BE2C (cell line): ENCODE results near the gene FXYD6.

Experiments
- DNase-seq: peaks from one replicate; pipeline ENCODE4 v3.0.0-alpha.2; 2020
- H3K27me3 ChIP-seq: fragments of 250-450 bp; sonication (Bioruptor Pico); 2 replicates; pipeline ENCODE4 v1.5.1; 2020; ENCODE audit warnings: mild to moderate bottlenecking
- H3K36me3 ChIP-seq: fragments of 250-450 bp; sonication (Bioruptor Pico); 2 replicates; pipeline ENCODE4 v1.5.1; 2020; ENCODE audit warnings: mild to moderate bottlenecking
- H3K4me1 ChIP-seq: fragments of 250-450 bp; sonication (Bioruptor Pico); 2 replicates; pipeline ENCODE4 v1.5.1; 2020
- H3K4me3 ChIP-seq: 2 replicates; pipeline ENCODE4 v1.5.1; 2011; ENCODE audit warnings: low read depth, low read length
- H3K9me3 ChIP-seq: fragments of 250-450 bp; sonication (Bioruptor Pico); 2 replicates; pipeline ENCODE4 v1.5.1; 2020
- CTCF ChIP-seq: IDR thresholded peaks from 2 replicates; pipeline ENCODE4 v1.5.1; 2012; ENCODE audit warnings: mild to moderate bottlenecking, low read depth, low read length

FXYD6 gene

GRCh38 chr11:117820071-117820470 is 56.4 kb downstream of the FXYD6 start:
- peaks cover 27% of the 10 kb centered on the region for H3K4me1 ChIP-seq
- no peaks in the 10 kb centered on the region for H3K9me3 ChIP-seq
- no peaks in the 10 kb centered on the region for H3K36me3 ChIP-seq
- no peaks in the 10 kb centered on the region for H3K27me3 ChIP-seq
- DNase-seq = no peak
- no peak for TF ChIP-seq CTCF
- no peak overlapping the region for H3K4me3 ChIP-seq

DNA sequence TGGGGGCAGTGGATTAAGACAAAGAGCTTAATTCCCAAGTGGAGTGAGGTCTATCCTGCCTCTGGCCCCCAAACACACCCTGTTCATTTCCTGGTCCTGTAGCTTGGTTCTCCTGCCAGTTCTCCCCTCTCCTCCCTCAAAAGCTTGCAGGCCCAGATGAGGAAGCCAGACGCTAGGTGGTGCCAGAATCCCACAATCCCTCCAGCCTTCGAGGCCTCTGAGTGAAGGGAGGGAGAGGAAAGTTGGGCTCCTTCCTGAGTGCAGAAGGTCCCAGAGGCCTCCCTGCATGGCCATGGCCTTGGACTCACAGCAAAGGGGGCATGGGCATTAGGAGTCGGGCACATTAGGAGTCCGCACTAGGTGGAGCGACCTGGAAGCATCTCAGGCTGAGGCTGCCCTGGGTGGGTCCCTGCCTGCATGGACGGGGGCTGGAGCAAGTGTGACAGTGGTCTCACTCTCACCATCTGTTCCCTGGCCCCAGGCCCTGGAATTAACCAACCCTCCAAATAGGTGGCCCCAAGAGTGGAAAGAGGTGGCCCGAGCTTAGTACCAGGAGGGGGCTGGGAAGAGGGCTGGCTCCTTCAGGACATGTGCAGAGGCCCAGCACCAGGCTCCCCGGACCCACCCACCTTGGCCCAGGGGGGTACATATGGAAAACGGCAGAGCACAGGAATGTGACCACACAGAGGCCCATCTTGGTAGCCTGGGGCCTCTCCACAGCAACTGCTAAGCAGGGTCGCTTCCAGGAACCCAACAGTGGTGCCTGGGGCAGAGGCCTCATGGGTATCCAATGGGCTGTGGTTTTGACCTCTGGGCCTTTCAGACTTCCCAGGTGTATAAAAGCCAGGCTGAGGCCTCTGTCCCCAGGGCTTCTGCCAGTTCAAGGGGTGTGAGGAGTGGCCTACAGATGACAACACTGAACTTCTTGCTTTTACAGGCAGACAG is 57.1 kb downstream of the FXYD6 start:
- peak; percentile 85 for DNase-seq
- peaks cover 34% of the 10 kb centered on the region for H3K4me1 ChIP-seq
- no peak overlapping the region for H3K4me3 ChIP-seq
- no peaks in the 10 kb centered on the region for H3K27me3 ChIP-seq
- H3K36me3 ChIP-seq = no peaks in the 10 kb centered on the region
- H3K9me3 ChIP-seq = no peaks in the 10 kb centered on the region
- TF ChIP-seq CTCF = peak; percentile 97

GRCh38 chr11:117818041-117818873 is 58.2 kb downstream of the FXYD6 start:
- H3K27me3 ChIP-seq = no peaks in the 10 kb centered on the region
- no peak for DNase-seq
- H3K9me3 ChIP-seq = no peaks in the 10 kb centered on the region
- no peak overlapping the region for H3K4me3 ChIP-seq
- H3K36me3 ChIP-seq = no peaks in the 10 kb centered on the region
- peaks cover 36% of the 10 kb centered on the region for H3K4me1 ChIP-seq
- no peak for TF ChIP-seq CTCF

DNA sequence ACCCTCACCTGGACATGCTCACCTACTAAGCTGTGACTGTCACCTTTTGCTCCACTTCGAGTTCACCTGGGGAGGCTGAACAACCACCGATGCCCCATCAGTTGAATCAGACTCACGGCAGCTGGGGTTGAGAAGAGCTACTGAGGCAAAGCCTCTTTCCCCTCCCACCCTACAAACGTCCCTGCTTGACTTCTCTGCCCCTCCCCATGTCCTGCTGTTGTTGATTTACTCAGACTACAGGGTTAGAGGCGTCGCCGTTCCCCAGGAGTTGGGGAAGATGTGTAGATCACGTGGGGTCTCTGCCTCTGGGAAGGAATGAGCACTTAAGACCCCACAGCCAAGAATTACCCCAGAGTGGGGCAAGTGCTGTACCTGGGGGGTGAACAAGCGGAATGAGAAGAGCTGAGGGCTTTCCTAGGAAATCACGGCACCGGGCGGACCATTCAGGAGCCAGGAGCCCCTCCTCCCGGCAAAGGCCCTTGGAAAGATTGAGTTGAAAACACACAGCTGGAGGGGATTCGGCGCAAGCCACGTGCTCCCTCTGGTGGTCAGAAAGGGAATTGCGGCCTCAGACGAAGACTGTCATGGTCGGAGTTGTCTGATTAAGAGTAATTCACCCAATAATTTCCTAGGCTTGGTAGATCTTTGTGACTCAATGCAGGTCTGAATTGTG is 59.0 kb downstream of the FXYD6 start:
- peak; percentile 100 for TF ChIP-seq CTCF
- Histone ChIP-seq H3K27me3 (no peaks in the 10 kb centered on the region), H3K4me3 (peak overlapping the region; percentile 32), H3K36me3 (no peaks in the 10 kb centered on the region), H3K9me3 (no peaks in the 10 kb centered on the region), H3K4me1 (peaks cover 36% of the 10 kb centered on the region)
- DNase-seq = peak; percentile 86

- peak; percentile 66 for DNase-seq
- TF ChIP-seq CTCF = no peak
- H3K4me3 ChIP-seq = peak overlapping the region; percentile 4; the same call in 1 of the 2 replicates
- peaks cover 36% of the 10 kb centered on the region for H3K4me1 ChIP-seq
- no peaks in the 10 kb centered on the region for H3K9me3 ChIP-seq
- no peaks in the 10 kb centered on the region for H3K27me3 ChIP-seq
- H3K36me3 ChIP-seq = no peaks in the 10 kb centered on the region
These were observed 59.6 kb downstream of the FXYD6 start for GRCh38 chr11:117816846-117817367.
